Peyer's patch (tissue), 4 donors: ENCODE results near the gene FBXO47.

Source experiments
- CTCF ChIP-seq, 6 experiments: fragments of 450-650 bp in 4 of 6; fragments of 200-600 bp in 2 of 6; sonication (generic) in 1 of 6; IDR thresholded peaks; one replicate each; pipeline ENCODE4 v1.5.1; 2017 to 2019; ENCODE audit warnings: antibody characterized with exemption in 6 of 6, mild to moderate bottlenecking in 3 of 6, moderate library complexity in 1 of 6
- POLR2A ChIP-seq, 2 donors: fragments of 450-650 bp; IDR thresholded peaks; one replicate each; pipeline ENCODE4 v1.5.1; 2017; ENCODE audit warnings: antibody characterized with exemption in 2 of 2, mild to moderate bottlenecking in 2 of 2, moderate library complexity in 2 of 2

GRCh38 chr17:38911081-38911730 lies 56.0 kb downstream of the FBXO47 start:
- no peak for TF ChIP-seq CTCF (IDR thresholded peaks at IDR 0.05)
- no peak for TF ChIP-seq POLR2A (IDR thresholded peaks at IDR 0.05)
